OCI-LY1 (cell line): Measurements from ENCODE around the gene CCDC78.

Experiments used
- H2AFZ ChIP-seq: fragments of 200-600 bp; sonication (generic), shearing (Covaris generic); 2 replicates; pipeline ENCODE4 v1.6.0; 2014; ENCODE audit warnings: antibody characterized with exemption, mild to moderate bottlenecking, low read length
- H3F3A ChIP-seq: fragments of 200-600 bp; sonication (generic), shearing (Covaris generic); 2 replicates; pipeline ENCODE4 v1.6.0; 2014; ENCODE audit warnings: mild to moderate bottlenecking, antibody characterized with exemption, low read length, moderate library complexity; ENCODE audit not compliant: insufficient read depth
- H3K27ac ChIP-seq: fragments of 200-600 bp; sonication (generic); 2 replicates; pipeline ENCODE4 v1.5.1; 2014; ENCODE audit warnings: low read length, mixed run types, mild to moderate bottlenecking, low read depth; ENCODE audit not compliant: poor library complexity, severe bottlenecking
- H3K27me3 ChIP-seq: fragments of 200-600 bp; sonication (generic); 2 replicates; pipeline ENCODE4 v1.6.0; 2014; ENCODE audit warnings: antibody characterized with exemption, mild to moderate bottlenecking, low read length, moderate library complexity; ENCODE audit not compliant: insufficient read depth
- H3K36me3 ChIP-seq: fragments of 200-600 bp; sonication (generic); 2 replicates; pipeline ENCODE4 v1.6.1; 2014; ENCODE audit warnings: mild to moderate bottlenecking, antibody characterized with exemption, low read length, moderate library complexity, mixed read lengths; ENCODE audit not compliant: insufficient read depth
- H3K4me1 ChIP-seq: fragments of 200-600 bp; sonication (generic); 2 replicates; pipeline ENCODE4 v1.5.1; 2014; ENCODE audit warnings: mild to moderate bottlenecking, low read length, moderate library complexity; ENCODE audit not compliant: insufficient read depth, severe bottlenecking
- H3K4me2 ChIP-seq: fragments of 200-600 bp; sonication (generic), shearing (Covaris generic); 2 replicates; pipeline ENCODE4 v1.6.1; 2014; ENCODE audit warnings: low read length
- H3K4me3 ChIP-seq: fragments of 200-600 bp; sonication (generic); 2 replicates; pipeline ENCODE4 v1.5.1; 2014; ENCODE audit warnings: low read length, low read depth, mild to moderate bottlenecking, mixed read lengths; ENCODE audit not compliant: poor library complexity, severe bottlenecking
- H3K79me2 ChIP-seq: fragments of 200-600 bp; shearing (Covaris generic); 2 replicates; pipeline ENCODE4 v1.6.1; 2016; ENCODE audit warnings: mixed run types, low read length, mixed read lengths; ENCODE audit not compliant: insufficient read depth
- H3K9ac ChIP-seq: fragments of 200-600 bp; sonication (generic), shearing (Covaris generic); 2 replicates; pipeline ENCODE4 v1.6.1; 2014; ENCODE audit warnings: mild to moderate bottlenecking, low read length, mixed read lengths
- H3K9me2 ChIP-seq: fragments of 200-600 bp; sonication (generic), shearing (Covaris generic); 2 replicates; pipeline ENCODE4 v1.6.1; 2014; ENCODE audit warnings: low read depth, mild to moderate bottlenecking, low read length, mixed read lengths
- H3K9me3 ChIP-seq: fragments of 200-600 bp; shearing (Covaris generic); 2 replicates; pipeline ENCODE4 v1.6.1; 2014; ENCODE audit warnings: low read length, mixed read lengths
- H4K20me1 ChIP-seq: fragments of 200-600 bp; sonication (generic), shearing (Covaris generic); 2 replicates; pipeline ENCODE4 v1.6.0; 2016; ENCODE audit warnings: mild to moderate bottlenecking, low read length; ENCODE audit not compliant: insufficient read depth
- EZH2 ChIP-seq: fragments of 200-600 bp; sonication (generic), shearing (Covaris generic); IDR thresholded peaks from 2 replicates; pipeline ENCODE4 v1.8.0; 2017; ENCODE audit warnings: borderline replicate concordance, mixed run types, mild to moderate bottlenecking, antibody characterized with exemption, low read length, moderate library complexity, mixed read lengths
- TF ChIP-seq, protein P1 (sequence below): fragments of 200-600 bp; sonication (generic), shearing (Covaris generic); IDR thresholded peaks from 2 replicates; pipeline ENCODE4 v1.5.1; 2017; ENCODE audit warnings: mild to moderate bottlenecking, antibody characterized with exemption, low read length, moderate library complexity, mixed read lengths

CCDC78 gene

DNA sequence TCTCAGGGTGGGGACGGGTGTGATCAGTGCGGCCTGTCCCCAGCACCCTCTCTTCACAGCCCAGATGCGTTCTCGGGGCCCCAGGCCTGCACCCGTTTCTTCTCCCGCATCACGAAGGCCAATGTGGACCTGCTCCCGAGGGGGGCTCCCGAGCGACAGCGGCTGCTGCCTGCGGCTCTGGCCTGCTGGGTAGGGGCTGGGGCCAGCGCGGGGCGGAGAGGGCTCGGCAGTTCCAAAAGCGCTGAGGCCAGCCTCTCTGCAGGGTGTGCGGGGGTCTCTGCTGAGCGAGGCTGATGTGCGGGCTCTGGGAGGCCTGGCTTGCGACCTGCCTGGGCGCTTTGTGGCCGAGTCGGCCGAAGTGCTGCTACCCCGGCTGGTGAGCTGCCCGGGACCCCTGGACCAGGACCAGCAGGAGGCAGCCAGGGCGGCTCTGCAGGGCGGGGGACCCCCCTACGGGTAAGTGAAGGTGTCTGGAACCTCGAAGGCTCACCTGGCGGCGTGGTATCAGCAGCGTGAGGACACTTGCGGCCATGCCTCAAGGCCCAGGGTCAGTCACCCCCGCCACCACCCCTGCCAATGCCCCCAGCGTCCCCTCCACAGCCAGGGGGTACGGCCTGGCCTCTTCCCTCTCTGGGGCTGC lies 38.7 kb upstream of the CCDC78 start:
- Histone ChIP-seq H2AFZ (no peak overlapping the region), H3K4me2 (no peak overlapping the region), H3K4me1 (no peaks in the 10 kb centered on the region), H3K4me3 (no peak overlapping the region), H3K27ac (no peak overlapping the region), H3K27me3 (no peaks in the 10 kb centered on the region), H3K9me3 (no peaks in the 10 kb centered on the region), H3K9me2 (no peaks in the 10 kb centered on the region), H3F3A (no peaks in the 10 kb centered on the region), H3K9ac (no peak overlapping the region), H3K36me3 (no peaks in the 10 kb centered on the region), H4K20me1 (no peaks in the 10 kb centered on the region), H3K79me2 (no peaks in the 10 kb centered on the region)
- no peak for TF ChIP-seq EZH2
- TF ChIP-seq, protein P1, sequence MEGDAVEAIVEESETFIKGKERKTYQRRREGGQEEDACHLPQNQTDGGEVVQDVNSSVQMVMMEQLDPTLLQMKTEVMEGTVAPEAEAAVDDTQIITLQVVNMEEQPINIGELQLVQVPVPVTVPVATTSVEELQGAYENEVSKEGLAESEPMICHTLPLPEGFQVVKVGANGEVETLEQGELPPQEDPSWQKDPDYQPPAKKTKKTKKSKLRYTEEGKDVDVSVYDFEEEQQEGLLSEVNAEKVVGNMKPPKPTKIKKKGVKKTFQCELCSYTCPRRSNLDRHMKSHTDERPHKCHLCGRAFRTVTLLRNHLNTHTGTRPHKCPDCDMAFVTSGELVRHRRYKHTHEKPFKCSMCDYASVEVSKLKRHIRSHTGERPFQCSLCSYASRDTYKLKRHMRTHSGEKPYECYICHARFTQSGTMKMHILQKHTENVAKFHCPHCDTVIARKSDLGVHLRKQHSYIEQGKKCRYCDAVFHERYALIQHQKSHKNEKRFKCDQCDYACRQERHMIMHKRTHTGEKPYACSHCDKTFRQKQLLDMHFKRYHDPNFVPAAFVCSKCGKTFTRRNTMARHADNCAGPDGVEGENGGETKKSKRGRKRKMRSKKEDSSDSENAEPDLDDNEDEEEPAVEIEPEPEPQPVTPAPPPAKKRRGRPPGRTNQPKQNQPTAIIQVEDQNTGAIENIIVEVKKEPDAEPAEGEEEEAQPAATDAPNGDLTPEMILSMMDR, result no peak

DNA sequence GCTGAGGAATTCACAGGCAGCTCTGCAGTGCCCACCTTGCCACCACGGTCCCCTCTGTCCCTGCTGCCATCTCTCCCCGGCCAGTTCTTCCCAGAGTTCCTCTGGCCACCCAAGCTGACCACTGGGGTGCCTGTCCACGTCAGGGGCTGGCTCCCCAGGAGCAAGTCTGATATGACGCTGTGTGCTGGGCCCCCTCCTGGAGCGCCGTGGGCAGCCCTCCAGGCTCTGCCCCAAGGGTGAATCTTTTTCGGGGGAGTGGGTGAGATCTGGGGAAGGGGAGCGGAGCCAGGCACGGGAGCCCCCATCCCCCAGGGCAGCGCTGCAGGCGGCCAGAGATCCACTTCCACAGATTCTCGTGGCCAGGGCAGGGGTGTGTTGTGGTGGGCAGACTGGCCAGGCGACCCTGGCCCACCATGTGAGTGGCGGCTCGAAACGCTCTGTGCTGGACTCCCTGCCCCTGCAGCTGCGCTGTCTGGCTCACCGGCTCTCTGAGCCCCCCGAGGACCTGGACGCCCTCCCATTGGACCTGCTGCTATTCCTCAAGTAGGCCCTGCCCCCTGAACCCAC lies 38.0 kb upstream of the CCDC78 start:
- Histone ChIP-seq H3K79me2 (no peaks in the 10 kb centered on the region), H3K27ac (no peak overlapping the region), H2AFZ (no peak overlapping the region), H3K9me3 (no peaks in the 10 kb centered on the region), H3K4me2 (no peak overlapping the region), H3K4me1 (no peaks in the 10 kb centered on the region), H3K9ac (no peak overlapping the region), H3K4me3 (no peak overlapping the region), H4K20me1 (no peaks in the 10 kb centered on the region), H3K36me3 (no peaks in the 10 kb centered on the region), H3F3A (no peaks in the 10 kb centered on the region), H3K27me3 (no peaks in the 10 kb centered on the region), H3K9me2 (no peaks in the 10 kb centered on the region)
- TF ChIP-seq EZH2, result no peak
- TF ChIP-seq, protein P1, result no peak

DNA sequence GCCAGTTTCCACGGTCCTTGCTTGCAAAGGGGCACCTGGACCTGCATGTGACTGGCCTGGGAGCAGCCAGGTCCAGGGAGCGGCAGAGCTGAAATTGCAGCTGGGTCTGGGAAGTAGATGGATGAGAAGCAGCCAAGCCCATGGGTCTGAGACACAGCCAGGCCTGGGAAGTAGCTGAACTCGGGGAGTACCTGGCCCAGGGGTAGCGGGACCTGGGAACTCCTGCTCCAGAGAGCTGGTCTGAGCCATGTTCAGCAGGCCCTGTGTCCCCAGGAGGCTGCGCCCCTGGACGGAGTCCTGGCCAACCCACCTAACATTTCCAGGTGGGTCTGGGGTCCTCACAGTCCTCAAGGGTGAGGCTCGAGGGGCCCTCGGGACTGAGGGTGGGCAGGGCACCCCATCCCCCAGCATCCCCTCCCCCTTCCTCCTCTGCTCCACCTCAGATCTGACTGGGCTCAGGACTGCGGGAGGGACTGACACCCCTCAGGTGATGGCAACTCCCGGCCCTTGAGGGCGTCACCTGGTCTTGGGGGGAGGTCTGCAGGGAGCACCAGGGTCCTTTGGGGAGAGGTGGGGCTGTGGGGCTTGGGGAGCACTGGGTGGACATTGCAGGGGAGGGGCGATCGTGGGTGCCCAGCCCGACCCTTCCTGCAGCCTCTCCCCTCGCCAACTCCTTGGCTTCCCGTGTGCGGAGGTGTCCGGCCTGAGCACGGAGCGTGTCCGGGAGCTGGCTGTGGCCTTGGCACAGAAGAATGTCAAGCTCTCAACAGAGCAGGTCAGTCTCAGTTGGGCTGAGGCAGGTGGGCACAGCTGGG lies 37.3 kb upstream of the CCDC78 start:
- H3K27ac ChIP-seq, result no peak overlapping the region
- no peak overlapping the region for H3K4me2 ChIP-seq
- H3K9me3 ChIP-seq, result no peaks in the 10 kb centered on the region
- TF ChIP-seq, protein P1, result no peak
- TF ChIP-seq EZH2, result no peak
- H3K9me2 ChIP-seq, result no peaks in the 10 kb centered on the region
- H3K27me3 ChIP-seq, result no peaks in the 10 kb centered on the region
- H3K79me2 ChIP-seq, result no peaks in the 10 kb centered on the region
- no peak overlapping the region for H3K4me3 ChIP-seq
- H4K20me1 ChIP-seq, result no peaks in the 10 kb centered on the region
- H3K9ac ChIP-seq, result no peak overlapping the region
- no peaks in the 10 kb centered on the region for H3K4me1 ChIP-seq
- no peaks in the 10 kb centered on the region for H3F3A ChIP-seq
- H2AFZ ChIP-seq, result no peak overlapping the region
- H3K36me3 ChIP-seq, result no peaks in the 10 kb centered on the region
